ENCODE data around the gene RIN1. TPM values are rescaled to one million over a fixed set of nuclear protein-coding genes. Genes with fewer than 3 reads are reported as not detected.

RIN1 gene
- total RNA-seq, 4 donors from 2014 or later, result 1.8 to 26.6 (median 8.6) TPM

GRCh38 chr11:66335531-66336233 lies 552 bp downstream of the RIN1 start:
- peak in 1 of 2 donors; percentile 44 for DNase-seq
- H3K9me3 ChIP-seq, result no peaks in the 10 kb centered on the region

GRCh38 chr11:66334605-66335442 lies 1.4 kb downstream of the RIN1 start:
- intact Hi-C loops (cut with DNase I; ENCODE audit: low total_unique reads), result no loop called here
- H3K36me3 ChIP-seq, result no peaks in the 10 kb centered on the region
- no peak for DNase-seq
- H3K4me3 ChIP-seq, result peak overlapping the region in 1 of 2 donors; percentile 50
- H3K27ac ChIP-seq, result no peak overlapping the region
- H3K4me1 ChIP-seq, result peaks cover 3 to 12% of the 10 kb centered on the region in 2 donors
- H3K27me3 ChIP-seq, result no peaks in the 10 kb centered on the region
- no peaks in the 10 kb centered on the region for H3K9me3 ChIP-seq
- no peak for TF ChIP-seq POLR2A (IDR thresholded peaks at IDR 0.05)
- TF ChIP-seq CTCF (IDR thresholded peaks at IDR 0.05), result no peak

More at GRCh38 chr11:66335531-66336233, 552 bp downstream of the RIN1 start:
- H3K4me1 ChIP-seq, result peaks cover 3 to 12% of the 10 kb centered on the region in 2 donors
- no peaks in the 10 kb centered on the region for H3K27me3 ChIP-seq
- peak overlapping the region; percentile 29 to 78 for H3K27ac ChIP-seq
- TF ChIP-seq POLR2A (IDR thresholded peaks at IDR 0.05) (no peak), CTCF (IDR thresholded peaks at IDR 0.05) (no peak)
- intact Hi-C loops (cut with DNase I; ENCODE audit: low total_unique reads), result no loop called here
- no peaks in the 10 kb centered on the region for H3K36me3 ChIP-seq
- peak overlapping the region; percentile 29 to 50 for H3K4me3 ChIP-seq

- no peak for TF ChIP-seq CTCF (IDR thresholded peaks at IDR 0.05)
- no peak for TF ChIP-seq POLR2A (IDR thresholded peaks at IDR 0.05)
- intact Hi-C loops (cut with DNase I; ENCODE audit: low total_unique reads), result no loop called here
- Histone ChIP-seq H3K36me3 (no peaks in the 10 kb centered on the region), H3K4me1 (peaks cover 3 to 12% of the 10 kb centered on the region in 2 donors), H3K27ac (no peak overlapping the region), H3K27me3 (no peaks in the 10 kb centered on the region), H3K4me3 (no peak overlapping the region), H3K9me3 (no peaks in the 10 kb centered on the region)
- no peak for DNase-seq
Measured at GRCh38 chr11:66333896-66334604, 2.2 kb downstream of the RIN1 start.

- intact Hi-C loops (cut with DNase I; ENCODE audit: low total_unique reads), result no loop called here
- DNase-seq, result no peak
- TF ChIP-seq POLR2A (IDR thresholded peaks at IDR 0.05), result no peak
- TF ChIP-seq CTCF (IDR thresholded peaks at IDR 0.05), result no peak
Measured at GRCh38 chr11:66333220-66333877, 2.9 kb downstream of the RIN1 start.

More at GRCh38 chr11:66333220-66333877, 2.9 kb downstream of the RIN1 start:
- Histone ChIP-seq H3K27me3 (no peaks in the 10 kb centered on the region), H3K4me3 (no peak overlapping the region), H3K4me1 (peaks cover 3 to 16% of the 10 kb centered on the region in 2 donors), H3K27ac (no peak overlapping the region), H3K9me3 (no peaks in the 10 kb centered on the region), H3K36me3 (no peaks in the 10 kb centered on the region)

All from uterus (tissue), 4 donors.